Mesothelial cell of epicardium (in vitro differentiated cells): ENCODE data around the gene S100PBP. TPM values are rescaled to one million over a fixed set of nuclear protein-coding genes. Genes with fewer than 3 reads are reported as not detected.

Experiments used
- DNase-seq, 2 experiments: peaks; one replicate each; pipeline ENCODE4 v3.0.0; 2021; ENCODE audit warnings: low spot score in 2 of 2; ENCODE audit not compliant: unreplicated experiment in 2 of 2
- H3K27ac Mint-ChIP-seq: 2 replicates; pipeline ENCODE4 v1.8.0; 2021; ENCODE audit warnings: mixed read lengths
- H3K27me3 Mint-ChIP-seq: 2 replicates; pipeline ENCODE4 v1.8.0; 2021; ENCODE audit warnings: low read depth, mixed read lengths
- H3K36me3 Mint-ChIP-seq: 2 replicates; pipeline ENCODE4 v1.8.0; 2021; ENCODE audit warnings: mixed read lengths
- H3K4me1 Mint-ChIP-seq: 2 replicates; pipeline ENCODE4 v1.8.0; 2021; ENCODE audit warnings: mixed read lengths
- H3K4me3 Mint-ChIP-seq: 2 replicates; pipeline ENCODE4 v1.8.0; 2021; ENCODE audit warnings: mild to moderate bottlenecking, moderate library complexity, mixed read lengths
- H3K9me3 Mint-ChIP-seq: 2 replicates; pipeline ENCODE4 v1.8.0; 2021; ENCODE audit warnings: mixed read lengths
- CTCF ChIP-seq: fragments of 200-600 bp; sonication (generic); IDR thresholded peaks from one replicate; pipeline ENCODE4 v1.5.0; 2021; ENCODE audit warnings: antibody characterized with exemption; ENCODE audit not compliant: unreplicated experiment
- total RNA-seq: library from RNA; stranded (reverse); gene quantifications from 3 replicates; pipeline ENCODE4 v1.2.1, GENCODE V29; 2021

S100PBP gene
- total RNA-seq, 1 donor from 2014 or later: 66.8 TPM

- H3K4me1 Mint-ChIP-seq: peaks cover 9% of the 10 kb centered on the region
- no peak overlapping the region for H3K27ac Mint-ChIP-seq
- no peak overlapping the region for H3K4me3 Mint-ChIP-seq
- no peak for DNase-seq
- H3K27me3 Mint-ChIP-seq: no peaks in the 10 kb centered on the region
- no peak for TF ChIP-seq CTCF
- H3K36me3 Mint-ChIP-seq: peaks cover 39% of the 10 kb centered on the region
- no peaks in the 10 kb centered on the region for H3K9me3 Mint-ChIP-seq
Observed at GRCh38 chr1:32858136-32858535, 40.7 kb downstream of the S100PBP start.

GRCh38 chr1:32858791-32859190 is 41.3 kb downstream of the S100PBP start:
- no peak for DNase-seq
- Mint-ChIP-seq H3K4me3 (no peak overlapping the region), H3K36me3 (peaks cover 38% of the 10 kb centered on the region), H3K4me1 (peaks cover 9% of the 10 kb centered on the region), H3K9me3 (no peaks in the 10 kb centered on the region), H3K27ac (peak overlapping the region; percentile 18), H3K27me3 (no peaks in the 10 kb centered on the region)
- no peak for TF ChIP-seq CTCF

GRCh38 chr1:32859915-32860314 is 42.5 kb downstream of the S100PBP start:
- H3K27ac Mint-ChIP-seq: no peak overlapping the region
- DNase-seq: no peak
- peaks cover 37% of the 10 kb centered on the region for H3K36me3 Mint-ChIP-seq
- H3K9me3 Mint-ChIP-seq: no peaks in the 10 kb centered on the region
- peaks cover 9% of the 10 kb centered on the region for H3K4me1 Mint-ChIP-seq
- TF ChIP-seq CTCF: no peak
- H3K27me3 Mint-ChIP-seq: no peaks in the 10 kb centered on the region
- no peak overlapping the region for H3K4me3 Mint-ChIP-seq

- Mint-ChIP-seq H3K36me3 (peaks cover 36% of the 10 kb centered on the region), H3K4me1 (peaks cover 9% of the 10 kb centered on the region), H3K4me3 (no peak overlapping the region), H3K9me3 (no peaks in the 10 kb centered on the region), H3K27me3 (no peaks in the 10 kb centered on the region), H3K27ac (no peak overlapping the region)
- no peak for DNase-seq
- no peak for TF ChIP-seq CTCF
Observed at GRCh38 chr1:32860566-32860965, 43.1 kb downstream of the S100PBP start.

- TF ChIP-seq CTCF: no peak
- no peaks in the 10 kb centered on the region for H3K9me3 Mint-ChIP-seq
- no peaks in the 10 kb centered on the region for H3K27me3 Mint-ChIP-seq
- no peak overlapping the region for H3K4me3 Mint-ChIP-seq
- H3K4me1 Mint-ChIP-seq: peaks cover 14% of the 10 kb centered on the region
- H3K36me3 Mint-ChIP-seq: peaks cover 38% of the 10 kb centered on the region
- H3K27ac Mint-ChIP-seq: no peak overlapping the region
- no peak for DNase-seq
Observed at GRCh38 chr1:32861904-32862695, 44.6 kb downstream of the S100PBP start.
